Ishikawa (cell line): ENCODE measurements around the gene ADM.
A peak's percentile ranks its signal among the peaks of the same experiment; 100 is the strongest.

ENCODE experiments used
- CEBPB ChIP-seq: IDR thresholded peaks from 2 replicates; pipeline ENCODE4 v1.6.1; 2012
- CREB1 ChIP-seq: IDR thresholded peaks from 2 replicates; pipeline ENCODE4 v1.6.1; 2012; ENCODE audit warnings: low read depth
- EGR1 ChIP-seq: IDR thresholded peaks from 2 replicates; pipeline ENCODE4 v1.6.1; 2012
- EP300 ChIP-seq: IDR thresholded peaks from 2 replicates; pipeline ENCODE4 v1.6.1; 2012; ENCODE audit warnings: borderline replicate concordance
- FOXM1 ChIP-seq: IDR thresholded peaks from 2 replicates; pipeline ENCODE4 v1.6.1; 2012; ENCODE audit warnings: low read depth, borderline replicate concordance
- MAX ChIP-seq: IDR thresholded peaks from 2 replicates; pipeline ENCODE4 v1.6.1; 2012
- NFIC ChIP-seq: IDR thresholded peaks from 2 replicates; pipeline ENCODE4 v1.6.1; 2012
- RAD21 ChIP-seq: IDR thresholded peaks from 2 replicates; pipeline ENCODE4 v1.6.1; 2012; ENCODE audit warnings: low read depth
- REST ChIP-seq: IDR thresholded peaks from 2 replicates; pipeline ENCODE4 v1.6.1; 2012; ENCODE audit warnings: low read depth, mild to moderate bottlenecking
- TAF1 ChIP-seq: IDR thresholded peaks from 2 replicates; pipeline ENCODE4 v1.6.1; 2012; ENCODE audit warnings: low read depth, mild to moderate bottlenecking
- TCF12 ChIP-seq: IDR thresholded peaks from 2 replicates; pipeline ENCODE4 v1.6.1; 2012; ENCODE audit warnings: low read depth
- TEAD4 ChIP-seq: IDR thresholded peaks from 2 replicates; pipeline ENCODE4 v1.6.1; 2012
- USF1 ChIP-seq: IDR thresholded peaks from 2 replicates; pipeline ENCODE4 v1.6.1; 2012
- YY1 ChIP-seq: IDR thresholded peaks from 2 replicates; pipeline ENCODE4 v1.6.1; 2012; ENCODE audit warnings: low read depth
- ZBTB7A ChIP-seq: IDR thresholded peaks from 2 replicates; pipeline ENCODE4 v1.6.1; 2012; ENCODE audit warnings: low read depth

Gene ADM

GRCh38 chr11:10331548-10332289 lies 26.8 kb downstream of the ADM start:
- TF ChIP-seq EGR1 = no peak

GRCh38 chr11:10333490-10333889 lies 28.6 kb downstream of the ADM start:
- TF ChIP-seq FOXM1 (no peak), REST (no peak), TAF1 (no peak), CEBPB (no peak), YY1 (no peak), USF1 (no peak), MAX (no peak), NFIC (no peak), ZBTB7A (no peak), CREB1 (no peak), TEAD4 (no peak), EGR1 (no peak), RAD21 (no peak), EP300 (no peak), TCF12 (no peak)

- TF ChIP-seq USF1 (no peak), MAX (no peak), EP300 (no peak), CEBPB (no peak), YY1 (no peak), TEAD4 (no peak), REST (no peak), CREB1 (no peak), ZBTB7A (no peak), RAD21 (no peak), TAF1 (no peak)
Measured at GRCh38 chr11:10338287-10338686, 33.4 kb downstream of the ADM start.

- no peak for TF ChIP-seq YY1
- peak; percentile 58 for TF ChIP-seq NFIC
- TF ChIP-seq CEBPB = 0 out of 2 replicates have a peak, but pooled peaks have one; percentile 21
- TF ChIP-seq TAF1 = no peak
- no peak for TF ChIP-seq TCF12
- no peak for TF ChIP-seq CREB1
Measured at GRCh38 chr11:10348650-10349280, 43.9 kb downstream of the ADM start.

- TF ChIP-seq NFIC (no peak), RAD21 (no peak), EP300 (no peak), MAX (no peak), REST (no peak), TCF12 (no peak), CREB1 (no peak), TEAD4 (no peak), CEBPB (no peak), TAF1 (no peak), ZBTB7A (no peak), EGR1 (no peak), FOXM1 (no peak)
Measured at GRCh38 chr11:10349281-10349665, 44.4 kb downstream of the ADM start.
